Fibroblast of villous mesenchyme (primary cell): Measurements from ENCODE around the gene TFCP2L1. TPM values are rescaled to one million over a fixed set of nuclear protein-coding genes. Genes with fewer than 3 reads are reported as not detected.
A peak's percentile ranks its signal among the peaks of the same experiment; 100 is the strongest.
"Not testable (repeated sequence)": the region's sequence is repeated elsewhere in the genome, so short reads cannot be mapped to it uniquely, and the experiment has no call there.

Experiments used
- DNase-seq: peaks from one replicate; pipeline ENCODE4 v3.0.0-alpha.2; 2010; ENCODE audit warnings: low read depth
- H3K4me3 ChIP-seq: 2 replicates; pipeline ENCODE4 v1.5.1; 2011; ENCODE audit warnings: low read depth, mild to moderate bottlenecking, low read length
- CTCF ChIP-seq: IDR thresholded peaks from 2 replicates; pipeline ENCODE4 v1.5.1; 2012; ENCODE audit warnings: low read depth, mild to moderate bottlenecking, low read length; ENCODE audit not compliant: insufficient read depth
- total RNA-seq: library from RNA; depleted of rRNA; stranded (reverse); fragments of >200 nt; gene quantifications from 2 replicates; pipeline ENCODE4 v1.2.3, GENCODE V29; 2012

The TFCP2L1 gene
- total RNA-seq, 1 donor = not detected

- DNase-seq = no peak
- TF ChIP-seq CTCF = no peak
- no peak overlapping the region for H3K4me3 ChIP-seq
These were observed 3.3 kb downstream of the TFCP2L1 start for GRCh38 chr2:121281694-121282093.

GRCh38 chr2:121281107-121281506 is 3.9 kb downstream of the TFCP2L1 start:
- TF ChIP-seq CTCF = no peak
- DNase-seq = no peak
- no peak overlapping the region for H3K4me3 ChIP-seq

GRCh38 chr2:121279476-121280220 is 5.4 kb downstream of the TFCP2L1 start:
- no peak for TF ChIP-seq CTCF
- no peak for DNase-seq
- H3K4me3 ChIP-seq = no peak overlapping the region

- DNase-seq = no peak
- H3K4me3 ChIP-seq = no peak overlapping the region
- TF ChIP-seq CTCF = no peak
These were observed 8.7 kb downstream of the TFCP2L1 start for GRCh38 chr2:121276341-121276740.

- peak; percentile 6 for DNase-seq
- TF ChIP-seq CTCF = no peak
- no peak overlapping the region for H3K4me3 ChIP-seq
These were observed 11.9 kb downstream of the TFCP2L1 start for GRCh38 chr2:121273116-121273515.

- no peak for TF ChIP-seq CTCF
- no peak for DNase-seq
- no peak overlapping the region for H3K4me3 ChIP-seq
These were observed 12.4 kb downstream of the TFCP2L1 start for GRCh38 chr2:121272596-121272995.

- not testable (repeated sequence) for H3K4me3 ChIP-seq, DNase-seq
These were observed 15.6 kb downstream of the TFCP2L1 start for GRCh38 chr2:121269436-121269835.
